ENCODE measurements around the gene DNM3.
"Not testable (repeated sequence)": the region's sequence is repeated elsewhere in the genome, so short reads cannot be mapped to it uniquely, and the experiment has no call there.

The DNM3 gene

DNA sequence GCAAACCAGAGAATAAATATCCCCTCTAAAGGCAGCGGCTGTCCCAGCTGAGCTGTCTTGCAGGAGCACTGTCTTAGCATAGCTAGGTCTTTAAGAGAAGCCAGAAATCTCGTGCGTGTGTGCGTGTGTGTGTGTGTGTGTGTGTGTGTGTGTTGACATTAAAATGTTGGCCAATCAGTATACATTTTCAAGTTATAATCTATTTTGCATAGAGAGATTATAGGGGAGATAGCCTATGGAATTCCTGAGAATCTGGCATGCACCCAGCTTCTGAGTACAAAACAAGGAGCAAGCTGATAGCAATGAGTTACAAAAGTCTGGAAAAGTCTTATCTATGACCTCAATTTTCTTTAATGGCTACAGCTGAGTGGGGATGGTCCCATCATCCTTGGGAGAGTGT is 42.1 kb upstream of the DNM3 start:
- TF ChIP-seq, protein P1, sequence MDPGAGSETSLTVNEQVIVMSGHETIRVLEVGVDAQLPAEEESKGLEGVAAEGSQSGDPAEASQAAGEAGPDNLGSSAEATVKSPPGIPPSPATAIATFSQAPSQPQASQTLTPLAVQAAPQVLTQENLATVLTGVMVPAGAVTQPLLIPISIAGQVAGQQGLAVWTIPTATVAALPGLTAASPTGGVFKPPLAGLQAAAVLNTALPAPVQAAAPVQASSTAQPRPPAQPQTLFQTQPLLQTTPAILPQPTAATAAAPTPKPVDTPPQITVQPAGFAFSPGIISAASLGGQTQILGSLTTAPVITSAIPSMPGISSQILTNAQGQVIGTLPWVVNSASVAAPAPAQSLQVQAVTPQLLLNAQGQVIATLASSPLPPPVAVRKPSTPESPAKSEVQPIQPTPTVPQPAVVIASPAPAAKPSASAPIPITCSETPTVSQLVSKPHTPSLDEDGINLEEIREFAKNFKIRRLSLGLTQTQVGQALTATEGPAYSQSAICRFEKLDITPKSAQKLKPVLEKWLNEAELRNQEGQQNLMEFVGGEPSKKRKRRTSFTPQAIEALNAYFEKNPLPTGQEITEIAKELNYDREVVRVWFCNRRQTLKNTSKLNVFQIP (CRISPR knock-in tag; IDR thresholded peaks at IDR 0.05; ENCODE audit: borderline replicate concordance, low read depth): no peak
- TF ChIP-seq ARNTL (CRISPR knock-in tag; IDR thresholded peaks at IDR 0.05; ENCODE audit: borderline replicate concordance, low read depth): no peak
- TF ChIP-seq ZFP3 (CRISPR knock-in tag; IDR thresholded peaks at IDR 0.05): no peak
- no peak for TF ChIP-seq RARB (CRISPR knock-in tag; IDR thresholded peaks at IDR 0.05)
- TF ChIP-seq, protein P2, sequence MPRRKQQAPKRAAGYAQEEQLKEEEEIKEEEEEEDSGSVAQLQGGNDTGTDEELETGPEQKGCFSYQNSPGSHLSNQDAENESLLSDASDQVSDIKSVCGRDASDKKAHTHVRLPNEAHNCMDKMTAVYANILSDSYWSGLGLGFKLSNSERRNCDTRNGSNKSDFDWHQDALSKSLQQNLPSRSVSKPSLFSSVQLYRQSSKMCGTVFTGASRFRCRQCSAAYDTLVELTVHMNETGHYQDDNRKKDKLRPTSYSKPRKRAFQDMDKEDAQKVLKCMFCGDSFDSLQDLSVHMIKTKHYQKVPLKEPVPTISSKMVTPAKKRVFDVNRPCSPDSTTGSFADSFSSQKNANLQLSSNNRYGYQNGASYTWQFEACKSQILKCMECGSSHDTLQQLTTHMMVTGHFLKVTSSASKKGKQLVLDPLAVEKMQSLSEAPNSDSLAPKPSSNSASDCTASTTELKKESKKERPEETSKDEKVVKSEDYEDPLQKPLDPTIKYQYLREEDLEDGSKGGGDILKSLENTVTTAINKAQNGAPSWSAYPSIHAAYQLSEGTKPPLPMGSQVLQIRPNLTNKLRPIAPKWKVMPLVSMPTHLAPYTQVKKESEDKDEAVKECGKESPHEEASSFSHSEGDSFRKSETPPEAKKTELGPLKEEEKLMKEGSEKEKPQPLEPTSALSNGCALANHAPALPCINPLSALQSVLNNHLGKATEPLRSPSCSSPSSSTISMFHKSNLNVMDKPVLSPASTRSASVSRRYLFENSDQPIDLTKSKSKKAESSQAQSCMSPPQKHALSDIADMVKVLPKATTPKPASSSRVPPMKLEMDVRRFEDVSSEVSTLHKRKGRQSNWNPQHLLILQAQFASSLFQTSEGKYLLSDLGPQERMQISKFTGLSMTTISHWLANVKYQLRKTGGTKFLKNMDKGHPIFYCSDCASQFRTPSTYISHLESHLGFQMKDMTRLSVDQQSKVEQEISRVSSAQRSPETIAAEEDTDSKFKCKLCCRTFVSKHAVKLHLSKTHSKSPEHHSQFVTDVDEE (CRISPR knock-in tag; IDR thresholded peaks at IDR 0.05): no peak
- TF ChIP-seq ZNF565 (CRISPR knock-in tag; conservative IDR thresholded peaks at IDR 0.05; ENCODE audit: low read depth): no peak
- TF ChIP-seq BACH2 (CRISPR knock-in tag; IDR thresholded peaks at IDR 0.05; ENCODE audit: borderline replicate concordance): no peak
- no peak for TF ChIP-seq PPARA (CRISPR knock-in tag; IDR thresholded peaks at IDR 0.05; ENCODE audit: borderline replicate concordance)

DNA sequence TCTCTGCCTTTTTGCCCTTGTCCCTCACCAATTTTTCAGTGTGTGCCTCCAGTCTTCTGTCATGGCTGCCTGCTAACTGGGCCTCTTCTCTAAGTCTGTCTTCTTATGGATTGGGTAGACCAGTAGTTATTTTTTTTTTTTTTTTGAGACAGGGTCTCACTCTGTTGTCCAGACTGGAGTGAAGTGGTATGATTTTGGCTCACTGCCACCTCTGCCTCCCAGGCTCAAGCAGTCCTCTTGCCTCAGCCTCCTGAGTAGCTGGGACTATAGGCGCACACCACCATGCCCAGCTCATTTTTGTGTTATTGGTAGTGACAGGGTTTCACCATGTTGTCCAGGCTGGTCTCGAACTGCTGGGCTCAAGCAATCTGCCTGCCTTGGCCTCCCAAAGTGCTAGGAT is 41.6 kb upstream of the DNM3 start:
- ATAC-seq: not testable (repeated sequence)

More for the DNA sequence above, 42.1 kb upstream of the DNM3 start:
- no peak for ATAC-seq

DNA sequence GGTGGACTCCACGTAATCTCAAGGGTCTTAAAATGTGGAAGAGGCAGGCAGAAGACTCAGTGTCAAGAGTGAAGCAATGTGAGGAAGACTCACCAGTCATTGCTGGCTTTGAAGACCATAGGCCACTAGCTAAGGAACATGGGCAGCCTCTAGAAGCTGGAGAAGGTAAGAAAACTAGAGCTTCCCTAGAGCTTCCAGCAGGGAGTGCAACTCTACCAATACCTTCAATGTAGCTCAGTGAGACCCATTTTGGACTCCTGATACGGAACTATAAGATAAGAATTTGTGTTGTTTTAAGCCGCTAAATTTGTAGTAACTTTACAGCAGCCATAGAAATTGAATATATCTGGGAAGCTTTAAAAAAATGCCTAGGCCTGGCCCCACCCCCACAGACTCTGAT is 41.0 kb upstream of the DNM3 start:
- peak; percentile 39; the same call in 2 of the 3 replicates for ATAC-seq
- TF ChIP-seq, protein P3, sequence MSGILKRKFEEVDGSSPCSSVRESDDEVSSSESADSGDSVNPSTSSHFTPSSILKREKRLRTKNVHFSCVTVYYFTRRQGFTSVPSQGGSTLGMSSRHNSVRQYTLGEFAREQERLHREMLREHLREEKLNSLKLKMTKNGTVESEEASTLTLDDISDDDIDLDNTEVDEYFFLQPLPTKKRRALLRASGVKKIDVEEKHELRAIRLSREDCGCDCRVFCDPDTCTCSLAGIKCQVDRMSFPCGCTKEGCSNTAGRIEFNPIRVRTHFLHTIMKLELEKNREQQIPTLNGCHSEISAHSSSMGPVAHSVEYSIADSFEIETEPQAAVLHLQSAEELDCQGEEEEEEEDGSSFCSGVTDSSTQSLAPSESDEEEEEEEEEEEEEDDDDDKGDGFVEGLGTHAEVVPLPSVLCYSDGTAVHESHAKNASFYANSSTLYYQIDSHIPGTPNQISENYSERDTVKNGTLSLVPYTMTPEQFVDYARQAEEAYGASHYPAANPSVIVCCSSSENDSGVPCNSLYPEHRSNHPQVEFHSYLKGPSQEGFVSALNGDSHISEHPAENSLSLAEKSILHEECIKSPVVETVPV (CRISPR knock-in tag; IDR thresholded peaks at IDR 0.05): no peak
- TF ChIP-seq ZNF565 (CRISPR knock-in tag; conservative IDR thresholded peaks at IDR 0.05; ENCODE audit: low read depth): no peak
- no peak for TF ChIP-seq ARNTL (CRISPR knock-in tag; IDR thresholded peaks at IDR 0.05; ENCODE audit: borderline replicate concordance, low read depth)
- TF ChIP-seq, protein P1 (CRISPR knock-in tag; IDR thresholded peaks at IDR 0.05; ENCODE audit: borderline replicate concordance, low read depth): no peak
- no peak for TF ChIP-seq GLIS3 (CRISPR knock-in tag; IDR thresholded peaks at IDR 0.05)
- no peak for TF ChIP-seq ISL1 (CRISPR knock-in tag; IDR thresholded peaks at IDR 0.05)
- no peak for TF ChIP-seq ZC3H10 (CRISPR knock-in tag; IDR thresholded peaks at IDR 0.05)
- TF ChIP-seq OSR1 (CRISPR knock-in tag; IDR thresholded peaks at IDR 0.05): no peak
- TF ChIP-seq, protein P4, sequence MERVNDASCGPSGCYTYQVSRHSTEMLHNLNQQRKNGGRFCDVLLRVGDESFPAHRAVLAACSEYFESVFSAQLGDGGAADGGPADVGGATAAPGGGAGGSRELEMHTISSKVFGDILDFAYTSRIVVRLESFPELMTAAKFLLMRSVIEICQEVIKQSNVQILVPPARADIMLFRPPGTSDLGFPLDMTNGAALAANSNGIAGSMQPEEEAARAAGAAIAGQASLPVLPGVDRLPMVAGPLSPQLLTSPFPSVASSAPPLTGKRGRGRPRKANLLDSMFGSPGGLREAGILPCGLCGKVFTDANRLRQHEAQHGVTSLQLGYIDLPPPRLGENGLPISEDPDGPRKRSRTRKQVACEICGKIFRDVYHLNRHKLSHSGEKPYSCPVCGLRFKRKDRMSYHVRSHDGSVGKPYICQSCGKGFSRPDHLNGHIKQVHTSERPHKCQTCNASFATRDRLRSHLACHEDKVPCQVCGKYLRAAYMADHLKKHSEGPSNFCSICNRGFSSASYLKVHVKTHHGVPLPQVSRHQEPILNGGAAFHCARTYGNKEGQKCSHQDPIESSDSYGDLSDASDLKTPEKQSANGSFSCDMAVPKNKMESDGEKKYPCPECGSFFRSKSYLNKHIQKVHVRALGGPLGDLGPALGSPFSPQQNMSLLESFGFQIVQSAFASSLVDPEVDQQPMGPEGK (CRISPR knock-in tag; IDR thresholded peaks at IDR 0.05; ENCODE audit: borderline replicate concordance): no peak
- no peak for TF ChIP-seq ZNF70 (CRISPR knock-in tag; IDR thresholded peaks at IDR 0.05)
- no peak for TF ChIP-seq SNAI2 (CRISPR knock-in tag; IDR thresholded peaks at IDR 0.05)

DNA sequence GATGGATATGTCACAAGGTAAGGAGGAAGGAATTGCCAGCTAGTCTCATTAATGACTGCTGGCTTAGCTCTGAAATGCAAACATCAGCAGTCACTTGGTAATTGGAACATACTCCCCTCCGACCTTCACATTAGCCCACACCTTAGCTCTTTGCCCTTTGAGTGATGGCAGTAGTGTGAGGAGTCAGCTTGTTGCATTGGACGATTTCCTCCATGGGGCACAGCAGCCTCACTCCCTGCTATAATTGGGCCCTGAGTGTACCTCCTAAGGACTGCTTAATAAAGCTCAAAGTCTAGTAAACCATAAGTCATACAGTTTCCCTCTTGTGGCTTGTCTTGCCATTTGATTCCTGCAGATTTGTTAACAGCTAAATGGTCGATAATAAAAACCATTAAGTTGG is 40.4 kb upstream of the DNM3 start:
- ATAC-seq: no peak
- TF ChIP-seq SNAI2 (CRISPR knock-in tag; IDR thresholded peaks at IDR 0.05) (no peak), OSR1 (CRISPR knock-in tag; IDR thresholded peaks at IDR 0.05) (no peak), TOX (CRISPR knock-in tag; IDR thresholded peaks at IDR 0.05; ENCODE audit: borderline replicate concordance) (no peak), BACH2 (CRISPR knock-in tag; IDR thresholded peaks at IDR 0.05; ENCODE audit: borderline replicate concordance) (no peak), TCF4 (CRISPR knock-in tag; IDR thresholded peaks at IDR 0.05; ENCODE audit: borderline replicate concordance) (no peak), ZFP3 (CRISPR knock-in tag; IDR thresholded peaks at IDR 0.05) (no peak), ZNF565 (CRISPR knock-in tag; conservative IDR thresholded peaks at IDR 0.05; ENCODE audit: low read depth) (no peak)
- TF ChIP-seq, protein P5, sequence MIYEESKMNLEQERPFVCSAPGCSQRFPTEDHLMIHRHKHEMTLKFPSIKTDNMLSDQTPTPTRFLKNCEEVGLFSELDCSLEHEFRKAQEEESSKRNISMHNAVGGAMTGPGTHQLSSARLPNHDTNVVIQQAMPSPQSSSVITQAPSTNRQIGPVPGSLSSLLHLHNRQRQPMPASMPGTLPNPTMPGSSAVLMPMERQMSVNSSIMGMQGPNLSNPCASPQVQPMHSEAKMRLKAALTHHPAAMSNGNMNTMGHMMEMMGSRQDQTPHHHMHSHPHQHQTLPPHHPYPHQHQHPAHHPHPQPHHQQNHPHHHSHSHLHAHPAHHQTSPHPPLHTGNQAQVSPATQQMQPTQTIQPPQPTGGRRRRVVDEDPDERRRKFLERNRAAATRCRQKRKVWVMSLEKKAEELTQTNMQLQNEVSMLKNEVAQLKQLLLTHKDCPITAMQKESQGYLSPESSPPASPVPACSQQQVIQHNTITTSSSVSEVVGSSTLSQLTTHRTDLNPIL (CRISPR knock-in tag; IDR thresholded peaks at IDR 0.05; ENCODE audit: low read depth): no peak

All from SK-N-SH treated with all-trans-retinoic acid at 6 μM for 48 hours (cell line).